Testis (tissue), 2 donors: ENCODE measurements around the gene HOXC4.
"Not testable (repeated sequence)": the region's sequence is repeated elsewhere in the genome, so short reads cannot be mapped to it uniquely, and the experiment has no call there.

Source experiments
- CTCF ChIP-seq, 3 experiments: fragments of 450-650 bp in 2 of 3; fragments of 200-600 bp in 1 of 3; sonication (generic) in 1 of 3; IDR thresholded peaks; one replicate each; pipeline ENCODE4 v1.5.1; 2016 to 2019; ENCODE audit warnings: antibody characterized with exemption in 3 of 3, mild to moderate bottlenecking in 2 of 3, moderate library complexity in 1 of 3
- POLR2A ChIP-seq: fragments of 450-650 bp; IDR thresholded peaks from one replicate; pipeline ENCODE4 v1.6.1; 2017; ENCODE audit warnings: antibody characterized with exemption, mild to moderate bottlenecking, moderate library complexity

- not testable (repeated sequence) for TF ChIP-seq CTCF (IDR thresholded peaks at IDR 0.05); POLR2A
Observed at GRCh38 chr12:54090312-54090711, 36.7 kb downstream of the HOXC4 start.
